HTERT RPE-1 (cell line): ENCODE measurements around the gene FRMD4B.
"Not testable (repeated sequence)": the region's sequence is repeated elsewhere in the genome, so short reads cannot be mapped to it uniquely, and the experiment has no call there.

Experiments
- in situ Hi-C: fragments of 300-500 bp; cut with MboI; formaldehyde crosslinking; loops from 4 replicates; pipeline ENCODE4 v1.14.3; 2020; ENCODE audit warnings: low sequenced_read_pairs

The FRMD4B gene

GRCh38 chr3:69251078-69251805 lies 134.6 kb downstream of the FRMD4B start:
- in situ Hi-C loops, result no loop called here

- in situ Hi-C loops, result no loop called here
These were observed 135.9 kb downstream of the FRMD4B start for GRCh38 chr3:69250014-69250413.

- in situ Hi-C loops, result no loop called here
These were observed 136.9 kb downstream of the FRMD4B start for GRCh38 chr3:69249001-69249400.

- in situ Hi-C loops, result no loop called here
These were observed 137.5 kb downstream of the FRMD4B start for GRCh38 chr3:69248436-69248835.

GRCh38 chr3:69246612-69247011 lies 139.3 kb downstream of the FRMD4B start:
- in situ Hi-C loops, result no loop called here

- in situ Hi-C loops, result no loop called here
These were observed 141.8 kb downstream of the FRMD4B start for GRCh38 chr3:69244039-69244438.

- in situ Hi-C loops, result no loop called here
These were observed 144.1 kb downstream of the FRMD4B start for GRCh38 chr3:69241769-69242168.

GRCh38 chr3:69240651-69241568 lies 145.0 kb downstream of the FRMD4B start:
- in situ Hi-C loops, result no loop called here

GRCh38 chr3:69239063-69239462 lies 146.8 kb downstream of the FRMD4B start:
- in situ Hi-C loops, result no loop called here

GRCh38 chr3:69236812-69237707 lies 148.8 kb downstream of the FRMD4B start:
- in situ Hi-C loops, result no loop called here

GRCh38 chr3:69235882-69236281 lies 150.0 kb downstream of the FRMD4B start:
- in situ Hi-C loops, result no loop called here

GRCh38 chr3:69235227-69235626 lies 150.7 kb downstream of the FRMD4B start:
- in situ Hi-C loops, result not testable (repeated sequence)

GRCh38 chr3:69232482-69232881 lies 153.4 kb downstream of the FRMD4B start:
- in situ Hi-C loops, result no loop called here

- in situ Hi-C loops, result no loop called here
These were observed 153.9 kb downstream of the FRMD4B start for GRCh38 chr3:69231929-69232440.

- in situ Hi-C loops, result no loop called here
These were observed 159.8 kb downstream of the FRMD4B start for GRCh38 chr3:69226071-69226470.

- in situ Hi-C loops, result no loop called here
These were observed 166.7 kb downstream of the FRMD4B start for GRCh38 chr3:69219101-69219708.

GRCh38 chr3:69218079-69218478 lies 167.8 kb downstream of the FRMD4B start:
- in situ Hi-C loops, result no loop called here

GRCh38 chr3:69216981-69217380 lies 168.9 kb downstream of the FRMD4B start:
- in situ Hi-C loops, result no loop called here

GRCh38 chr3:69214241-69214640 lies 171.6 kb downstream of the FRMD4B start:
- in situ Hi-C loops, result no loop called here

GRCh38 chr3:69212411-69213160 lies 173.3 kb downstream of the FRMD4B start:
- in situ Hi-C loops, result no loop called here
